HCEC 1CT (cell line): ENCODE results near the gene NRCAM.

Experiments
- DNase-seq: peaks from one replicate; pipeline ENCODE4 v3.0.0-alpha.2; 2017

The NRCAM gene

GRCh38 chr7:108114117-108114841 is 342.0 kb downstream of the NRCAM start:
- DNase-seq = no peak

- DNase-seq = no peak
Measured at GRCh38 chr7:108112683-108113082, 343.6 kb downstream of the NRCAM start.

DNA sequence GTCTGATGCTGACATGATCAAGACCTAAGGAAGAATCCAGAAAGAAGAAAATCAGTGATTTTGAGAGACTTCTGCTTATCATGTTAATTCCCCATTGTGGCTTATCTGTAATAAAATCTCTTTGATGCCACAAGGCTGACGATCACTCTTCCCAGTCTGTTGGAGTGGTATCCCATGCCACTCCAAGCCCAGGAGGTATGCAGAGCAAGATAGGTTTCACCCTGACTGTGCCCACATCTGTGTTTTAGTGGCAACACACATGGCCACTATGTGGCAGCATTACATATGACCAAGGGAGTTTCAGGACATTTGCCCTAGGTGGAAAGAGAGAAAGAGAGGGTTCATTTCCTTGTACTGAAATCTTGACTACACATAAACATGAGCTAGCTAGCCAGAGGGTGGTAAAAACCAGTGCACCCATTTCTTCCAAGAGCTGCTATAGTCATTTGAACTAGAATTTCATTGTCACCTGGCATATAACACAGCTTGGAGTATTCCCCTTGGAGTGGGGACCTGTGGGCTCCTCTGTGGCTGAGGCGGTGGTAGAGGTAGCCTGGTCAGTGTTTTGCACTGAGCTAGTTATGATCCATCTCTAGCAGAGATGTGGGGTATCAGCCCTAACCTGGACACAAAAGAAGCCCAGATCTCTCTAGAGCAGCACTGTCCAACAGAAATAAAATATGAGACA is 346.9 kb downstream of the NRCAM start:
- peak; percentile 25 for DNase-seq

DNA sequence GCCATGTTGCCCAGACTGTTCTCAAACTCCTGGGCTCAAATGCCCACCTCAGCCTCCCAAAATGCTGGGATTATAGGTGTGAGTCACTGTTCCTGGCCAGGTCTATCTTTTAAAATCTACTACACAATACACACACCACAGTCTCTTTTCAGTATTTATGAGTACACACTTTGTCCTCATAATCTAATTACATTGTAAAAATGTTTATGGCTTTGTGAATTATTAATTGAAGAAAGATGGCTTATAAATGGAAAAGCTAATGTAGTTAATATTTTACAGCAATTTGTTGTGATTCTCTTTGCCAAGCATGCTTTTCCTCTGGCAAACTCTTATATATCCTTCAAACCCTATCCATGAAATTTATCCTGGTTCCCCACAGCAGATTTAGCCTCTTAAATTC is 348.1 kb downstream of the NRCAM start:
- DNase-seq = no peak

GRCh38 chr7:108104324-108104723 is 351.9 kb downstream of the NRCAM start:
- DNase-seq = no peak

DNA sequence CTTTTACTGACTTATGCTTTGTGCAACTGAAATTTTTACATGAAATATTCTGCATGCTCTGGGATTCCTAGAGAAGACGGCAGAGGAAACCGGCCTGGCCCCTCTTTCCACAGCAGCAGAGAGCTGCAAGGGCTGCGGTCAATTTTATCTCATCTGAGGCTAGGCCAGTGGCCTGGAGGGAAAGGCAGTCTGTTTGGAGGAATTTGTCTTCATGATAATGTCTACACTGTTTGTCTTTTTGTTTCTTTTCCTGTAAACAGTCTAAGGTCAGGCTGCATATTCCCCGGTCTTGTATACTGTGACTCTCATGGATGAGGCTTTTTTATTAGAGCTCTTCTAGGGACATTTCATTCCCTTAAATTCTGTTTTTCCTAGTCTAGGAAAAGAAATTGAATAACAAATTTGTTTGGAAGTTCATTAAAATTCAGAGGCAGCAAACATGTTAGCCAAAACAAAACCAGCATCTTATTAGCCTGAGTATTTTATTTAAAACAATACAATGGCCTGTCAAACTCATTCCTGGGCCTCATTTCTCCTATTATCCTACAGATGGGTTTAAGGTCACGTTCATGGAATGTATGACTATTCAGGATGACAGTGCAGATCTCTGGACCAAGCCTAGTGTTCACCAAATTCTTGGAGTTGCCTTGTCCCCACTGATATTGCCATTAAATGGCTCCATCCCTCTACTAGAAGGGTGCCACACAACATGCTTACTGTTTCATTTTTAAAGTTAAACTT is 352.5 kb downstream of the NRCAM start:
- DNase-seq = peak; percentile 39

DNA sequence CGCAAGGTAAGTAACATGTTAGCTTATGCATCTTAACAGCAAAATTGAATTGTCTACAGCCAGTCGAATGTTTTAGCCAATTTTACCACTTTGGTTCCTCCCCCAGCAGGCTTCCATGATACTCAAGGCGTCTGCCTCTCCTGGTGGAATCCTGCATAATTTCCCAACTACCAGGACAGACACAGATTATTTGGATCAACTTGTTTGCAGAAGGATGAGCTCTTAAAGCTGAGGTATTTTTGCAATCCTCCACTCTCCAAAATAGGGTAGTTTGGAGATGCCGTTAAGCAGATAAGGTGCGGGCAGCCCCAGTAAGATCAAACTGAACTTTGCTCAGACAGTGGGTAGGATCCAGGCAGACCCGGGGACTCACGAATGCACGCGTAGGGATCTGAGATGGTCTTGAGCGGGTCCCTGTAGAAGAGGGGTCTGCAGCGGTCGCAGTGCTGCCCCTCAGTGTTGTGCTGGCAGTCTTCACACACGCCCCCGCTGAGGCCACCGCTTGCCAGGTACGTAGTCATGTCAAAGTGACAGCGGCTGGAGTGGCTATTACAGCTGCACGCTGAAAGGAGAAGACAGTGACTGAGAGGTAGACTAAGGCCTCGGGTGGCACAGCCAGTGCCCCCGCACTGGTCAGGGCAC is 353.4 kb downstream of the NRCAM start:
- no peak for DNase-seq

DNA sequence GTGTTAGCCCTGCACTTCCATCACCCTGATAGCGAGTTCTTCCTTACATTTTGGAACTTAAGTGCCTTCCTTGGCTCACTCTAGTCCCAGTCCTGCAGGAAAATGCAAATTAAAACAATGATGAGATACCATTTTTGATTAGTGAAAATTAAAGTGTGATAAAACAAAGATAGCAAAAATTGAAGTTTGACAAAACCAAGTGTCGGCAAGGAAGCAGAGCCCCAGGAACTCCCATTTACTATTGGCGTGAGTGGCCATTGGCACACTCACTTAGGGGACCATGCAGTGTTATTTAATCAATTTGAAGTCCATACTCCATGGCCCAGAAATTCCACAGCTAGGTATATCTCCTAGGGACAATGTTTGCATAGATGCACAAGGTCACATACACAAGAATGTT is 354.5 kb downstream of the NRCAM start:
- DNase-seq = no peak

DNA sequence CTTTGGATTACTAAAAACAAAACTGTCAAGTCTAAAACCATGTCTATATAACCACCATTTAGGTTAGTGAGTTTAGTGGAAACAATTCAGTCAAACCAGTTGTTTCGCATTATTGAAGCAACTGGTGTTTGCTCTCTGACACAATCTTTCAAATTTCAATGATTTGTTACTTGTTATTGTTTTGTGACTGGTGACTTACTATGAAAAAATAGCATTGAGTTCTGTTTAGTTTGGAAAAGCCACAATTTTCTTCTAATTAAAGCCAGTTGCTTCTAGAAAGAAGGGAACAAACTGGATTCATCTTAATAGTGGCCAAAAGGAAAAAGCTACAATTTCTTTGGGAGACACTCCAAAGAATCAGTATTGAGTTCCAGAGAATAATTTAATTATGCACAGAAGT is 356.5 kb downstream of the NRCAM start:
- DNase-seq = no peak

DNA sequence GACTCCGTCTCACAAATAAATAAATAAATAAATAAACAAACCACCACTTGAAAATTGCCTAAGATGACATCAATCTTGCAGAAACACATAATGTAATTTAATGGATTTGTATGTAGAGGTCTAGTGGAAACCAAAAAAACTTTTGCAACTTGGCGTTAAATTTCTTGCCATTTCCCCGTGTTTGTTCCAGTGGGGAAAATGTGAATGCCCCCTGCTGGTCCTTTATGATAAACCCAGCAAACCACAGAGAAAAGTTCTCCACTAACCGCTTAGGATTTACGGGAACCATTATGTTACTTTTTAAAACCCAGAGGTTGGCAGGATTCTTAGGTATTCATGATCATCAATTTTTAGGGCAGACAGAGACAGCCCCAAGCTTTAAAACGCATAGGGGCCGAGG is 358.5 kb downstream of the NRCAM start:
- DNase-seq = no peak
